ENCODE measurements around the gene PDE10A.

GRCh38 chr6:165661664-165662025 lies 1.4 kb downstream of the PDE10A start:
- TF ChIP-seq CTCF (IDR thresholded peaks at IDR 0.05) (no peak), EP300 (IDR thresholded peaks at IDR 0.05) (no peak)

Data from tibial nerve (tissue), 4 donors.